Esophagus (tissue), 2 donors: ENCODE data around the gene SOHLH1. TPM values are rescaled to one million over a fixed set of nuclear protein-coding genes. Genes with fewer than 3 reads are reported as not detected.

Source experiments
- H3K27ac ChIP-seq, 2 donors: one replicate each; pipeline ENCODE4 v1.5.1; 2013; ENCODE audit warnings: low read depth in 2 of 2, mild to moderate bottlenecking in 2 of 2, inconsistent platforms in 1 of 2, low read length in 1 of 2, moderate library complexity in 1 of 2
- H3K27me3 ChIP-seq, 2 donors: one replicate each; pipeline ENCODE4 v1.6.1; 2013; ENCODE audit warnings: low read length in 2 of 2, control low read depth in 1 of 2, mild to moderate bottlenecking in 1 of 2; ENCODE audit not compliant: insufficient read depth in 2 of 2, control insufficient read depth in 1 of 2
- H3K36me3 ChIP-seq, 2 donors: one replicate each; pipeline ENCODE4 v1.6.1; 2013; ENCODE audit warnings: low read length in 1 of 2; ENCODE audit not compliant: control insufficient read depth in 2 of 2, insufficient read depth in 2 of 2
- H3K4me1 ChIP-seq, 2 donors: one replicate each; pipeline ENCODE4 v1.6.1; 2013; ENCODE audit warnings: low read length in 1 of 2; ENCODE audit not compliant: control insufficient read depth in 2 of 2, insufficient read depth in 2 of 2
- H3K4me3 ChIP-seq, 2 donors: one replicate each; pipeline ENCODE4 v1.5.1; 2013; ENCODE audit warnings: low read length in 2 of 2, mild to moderate bottlenecking in 2 of 2, low read depth in 1 of 2, moderate library complexity in 1 of 2
- H3K9me3 ChIP-seq, 2 donors: one replicate each; pipeline ENCODE4 v1.6.1; 2013; ENCODE audit warnings: mild to moderate bottlenecking in 2 of 2, low read depth in 1 of 2, low read length in 1 of 2, moderate library complexity in 1 of 2; ENCODE audit not compliant: control insufficient read depth in 2 of 2, insufficient read depth in 1 of 2
- WGBS, 2 donors: extraction: QIAGEN DNeasy Blood & Tissue Kit; methylation state at CpG; one replicate each; pipeline ENCODE4 v1.1.7; 2013; 5-methylcytosine and 5-hydroxymethylcytosine counted together
- polyA plus RNA-seq, 2 donors: library from polyadenylated mRNA; stranded (reverse); fragments of 200-250 nt; gene quantifications; one replicate each; pipeline ENCODE4 v1.2.3, GENCODE V29; 2013
- donor health status: healthy with polysubstance abuse.
- donor health status: Bipolar disorder and iron deficiency.

The SOHLH1 gene, protein sequence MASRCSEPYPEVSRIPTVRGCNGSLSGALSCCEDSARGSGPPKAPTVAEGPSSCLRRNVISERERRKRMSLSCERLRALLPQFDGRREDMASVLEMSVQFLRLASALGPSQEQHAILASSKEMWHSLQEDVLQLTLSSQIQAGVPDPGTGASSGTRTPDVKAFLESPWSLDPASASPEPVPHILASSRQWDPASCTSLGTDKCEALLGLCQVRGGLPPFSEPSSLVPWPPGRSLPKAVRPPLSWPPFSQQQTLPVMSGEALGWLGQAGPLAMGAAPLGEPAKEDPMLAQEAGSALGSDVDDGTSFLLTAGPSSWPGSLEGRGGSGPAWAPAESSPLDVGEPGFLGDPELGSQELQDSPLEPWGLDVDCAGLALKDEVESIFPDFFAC
- not detected for polyA plus RNA-seq

GRCh38 chr9:135699440-135699839 lies at the start of gene SOHLH1:
TSS of gene SOHLH1 (minus strand) at chr9:135699481. CDS start at chr9:135699467, 14 bp downstream.
- Histone ChIP-seq H3K9me3 (no peaks in the 10 kb centered on the region), H3K4me1 (peaks cover 0 to 4% of the 10 kb centered on the region in 2 donors), H3K4me3 (no peak within 1 kb of the TSS), H3K27me3 (no peaks in the 10 kb centered on the region), H3K36me3 (no peaks in the 10 kb centered on the region), H3K27ac (no peak within 1 kb of the TSS)
- 82 to 90% methylated on average over 28 to 30 of the region's 30 CpGs for WGBS, 2 donors

- Histone ChIP-seq H3K9me3 (no peaks in the 10 kb centered on the region), H3K27ac (no peak overlapping the region), H3K4me1 (no peaks in the 10 kb centered on the region), H3K36me3 (no peaks in the 10 kb centered on the region), H3K4me3 (no peak overlapping the region), H3K27me3 (peaks cover 0 to 3% of the 10 kb centered on the region in 2 donors)
- WGBS, 2 donors: 61 to 67% methylated on average over 16 of the region's 16 CpGs
Observed at GRCh38 chr9:135748676-135749075, 49.4 kb upstream of the SOHLH1 start.

DNA sequence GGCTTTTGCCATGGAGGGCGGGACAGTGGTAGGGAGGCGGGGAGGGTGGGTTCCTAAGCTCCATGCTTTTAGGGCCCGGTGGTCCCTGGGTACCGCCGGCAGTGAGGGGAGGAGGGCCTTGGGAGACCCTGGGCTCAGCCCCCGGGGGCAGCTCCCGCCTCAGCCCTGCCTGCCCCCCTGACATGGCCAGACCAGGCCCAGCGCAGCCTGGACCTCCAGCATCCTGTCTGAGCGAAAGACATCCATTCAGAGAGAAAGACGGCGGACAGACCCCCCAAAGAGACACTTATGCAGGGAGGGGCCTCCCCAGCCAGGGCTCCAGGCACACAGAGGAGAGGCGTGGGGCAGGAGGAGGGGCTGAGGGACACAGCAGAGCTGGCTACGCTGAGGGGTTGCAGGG lies 48.0 kb upstream of the SOHLH1 start:
- Histone ChIP-seq H3K27me3 (peaks cover 0 to 3% of the 10 kb centered on the region in 2 donors), H3K27ac (no peak overlapping the region), H3K36me3 (no peaks in the 10 kb centered on the region), H3K4me3 (no peak overlapping the region), H3K9me3 (no peaks in the 10 kb centered on the region), H3K4me1 (no peaks in the 10 kb centered on the region)
- 52 to 73% methylated on average over 8 to 13 of the region's 13 CpGs for WGBS, 2 donors

DNA sequence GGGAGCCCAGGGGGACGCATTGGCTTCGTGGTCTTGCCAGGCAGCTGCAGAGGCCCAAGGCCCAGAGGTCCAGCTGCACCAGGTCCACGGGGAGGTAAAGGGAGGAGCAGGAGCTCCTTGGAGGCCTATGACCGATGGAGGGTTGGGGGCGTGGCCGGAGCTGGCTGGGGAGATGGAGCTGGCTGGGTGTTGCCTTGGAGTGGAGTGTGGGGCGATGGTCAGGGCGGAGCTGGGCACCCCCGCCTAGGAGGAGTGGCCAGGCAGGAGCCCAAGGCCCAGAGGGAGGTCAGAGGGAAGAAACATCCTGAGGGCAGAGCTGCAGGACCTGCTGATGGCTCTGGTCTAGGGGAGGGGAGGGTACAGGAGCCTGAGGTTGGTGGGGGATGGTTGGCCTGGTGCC lies 47.3 kb upstream of the SOHLH1 start:
- H3K27ac ChIP-seq: no peak overlapping the region
- no peaks in the 10 kb centered on the region for H3K36me3 ChIP-seq
- H3K9me3 ChIP-seq: no peaks in the 10 kb centered on the region
- H3K27me3 ChIP-seq: peaks cover 0 to 3% of the 10 kb centered on the region in 2 donors
- WGBS, 2 donors: 45 to 60% methylated on average over 8 to 9 of the region's 9 CpGs
- H3K4me3 ChIP-seq: no peak overlapping the region
- no peaks in the 10 kb centered on the region for H3K4me1 ChIP-seq

DNA sequence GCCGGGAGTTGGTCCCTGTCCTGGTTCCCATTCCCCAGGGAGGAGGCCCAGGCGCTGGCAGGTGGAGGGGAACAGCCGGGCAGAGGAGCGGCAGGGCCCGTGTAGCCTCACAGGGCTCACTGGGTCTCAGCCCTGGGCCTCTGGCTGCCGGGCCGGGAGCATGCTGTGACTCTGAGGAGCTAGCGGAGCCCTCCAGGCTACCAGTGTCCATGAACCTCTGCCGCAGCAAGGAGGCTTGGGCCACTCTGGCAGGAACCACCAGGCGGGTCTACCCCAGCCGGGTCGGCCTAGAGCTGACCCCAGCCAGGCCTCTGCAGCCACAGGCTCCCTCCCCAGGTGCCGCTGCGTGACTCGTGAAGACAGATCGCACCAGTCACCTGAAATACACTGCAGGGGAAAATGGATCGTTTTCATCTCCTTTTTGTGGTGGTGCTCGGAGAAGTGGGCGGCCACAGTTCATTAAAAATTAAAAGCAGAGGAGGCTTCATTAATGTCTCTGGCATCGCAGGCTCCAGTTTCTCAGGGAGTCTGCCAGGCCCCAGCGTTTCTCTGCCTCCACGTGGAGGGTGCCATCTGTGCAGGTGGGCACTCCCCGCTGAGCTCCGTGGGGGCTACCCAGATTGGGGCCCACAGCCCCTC lies 46.5 kb upstream of the SOHLH1 start:
- Histone ChIP-seq H3K9me3 (no peaks in the 10 kb centered on the region), H3K27ac (no peak overlapping the region), H3K4me1 (no peaks in the 10 kb centered on the region), H3K27me3 (peaks cover 0 to 3% of the 10 kb centered on the region in 2 donors), H3K36me3 (no peaks in the 10 kb centered on the region), H3K4me3 (no peak overlapping the region)
- WGBS, 2 donors: 77 to 78% methylated on average over 24 of the region's 24 CpGs

DNA sequence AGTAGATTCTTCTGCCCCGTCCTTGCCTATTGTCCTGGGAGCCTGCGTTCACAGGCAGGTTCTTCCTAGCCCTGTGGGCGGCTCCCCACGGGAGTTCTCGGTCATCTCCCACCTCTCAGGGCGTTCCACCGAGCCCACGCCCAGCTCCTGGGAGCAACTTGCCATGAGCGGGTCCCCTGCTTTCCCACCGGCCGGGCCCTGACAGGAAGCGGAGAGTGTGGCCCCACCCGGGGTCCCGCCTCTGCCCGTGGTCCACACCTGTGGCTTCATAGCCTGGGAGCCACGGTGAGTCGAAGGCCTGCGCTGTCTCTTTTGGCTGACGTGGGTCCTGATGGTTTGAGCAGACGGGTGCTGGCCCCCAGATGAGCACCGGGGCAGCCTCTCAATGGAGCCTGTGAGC lies 45.9 kb upstream of the SOHLH1 start:
- no peaks in the 10 kb centered on the region for H3K27me3 ChIP-seq
- H3K9me3 ChIP-seq: no peaks in the 10 kb centered on the region
- H3K4me3 ChIP-seq: no peak overlapping the region
- 75 to 78% methylated on average over 21 of the region's 21 CpGs for WGBS, 2 donors
- H3K27ac ChIP-seq: no peak overlapping the region
- no peaks in the 10 kb centered on the region for H3K36me3 ChIP-seq
- no peaks in the 10 kb centered on the region for H3K4me1 ChIP-seq

DNA sequence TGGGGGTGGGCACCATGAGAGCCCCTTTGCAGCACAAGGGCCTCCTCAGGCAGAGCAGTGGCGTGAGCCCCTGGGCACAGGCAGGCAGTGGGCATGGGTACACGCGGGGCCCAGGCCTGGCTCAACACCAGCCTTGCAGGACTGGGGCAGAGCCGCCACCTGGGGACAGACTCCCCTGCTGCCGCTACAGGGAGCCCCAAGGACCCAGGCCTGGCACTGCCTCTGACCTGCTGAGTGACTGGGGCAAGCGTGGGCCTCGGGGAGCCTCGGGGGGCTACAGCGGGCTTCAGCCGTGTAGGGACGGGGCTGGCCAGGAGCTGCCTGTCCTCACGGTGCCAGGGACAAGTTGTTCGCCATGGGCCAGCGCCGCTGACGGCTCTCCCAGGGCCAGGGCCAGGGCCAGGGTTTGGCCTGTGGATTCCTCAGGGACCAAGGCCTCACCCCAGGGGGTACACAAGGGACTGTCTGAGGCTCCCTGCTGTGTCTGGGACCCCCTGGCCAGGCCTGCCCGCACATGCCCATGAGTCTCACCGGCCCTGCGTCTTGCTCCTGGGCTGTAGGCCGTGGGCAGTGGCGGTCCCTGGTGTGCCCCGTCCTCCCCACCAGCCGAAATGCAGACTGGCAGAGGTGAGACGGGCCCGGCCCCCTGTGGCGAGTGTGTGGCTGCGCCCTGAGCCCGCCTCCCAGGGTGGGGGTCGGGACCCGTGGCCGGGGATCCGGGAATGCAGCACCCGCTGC lies 45.2 kb upstream of the SOHLH1 start:
- H3K27me3 ChIP-seq: no peaks in the 10 kb centered on the region
- H3K4me3 ChIP-seq: no peak overlapping the region
- no peaks in the 10 kb centered on the region for H3K36me3 ChIP-seq
- no peaks in the 10 kb centered on the region for H3K4me1 ChIP-seq
- WGBS, 2 donors: 75 to 78% methylated on average over 28 to 33 of the region's 33 CpGs
- no peak overlapping the region for H3K27ac ChIP-seq
- H3K9me3 ChIP-seq: no peaks in the 10 kb centered on the region

DNA sequence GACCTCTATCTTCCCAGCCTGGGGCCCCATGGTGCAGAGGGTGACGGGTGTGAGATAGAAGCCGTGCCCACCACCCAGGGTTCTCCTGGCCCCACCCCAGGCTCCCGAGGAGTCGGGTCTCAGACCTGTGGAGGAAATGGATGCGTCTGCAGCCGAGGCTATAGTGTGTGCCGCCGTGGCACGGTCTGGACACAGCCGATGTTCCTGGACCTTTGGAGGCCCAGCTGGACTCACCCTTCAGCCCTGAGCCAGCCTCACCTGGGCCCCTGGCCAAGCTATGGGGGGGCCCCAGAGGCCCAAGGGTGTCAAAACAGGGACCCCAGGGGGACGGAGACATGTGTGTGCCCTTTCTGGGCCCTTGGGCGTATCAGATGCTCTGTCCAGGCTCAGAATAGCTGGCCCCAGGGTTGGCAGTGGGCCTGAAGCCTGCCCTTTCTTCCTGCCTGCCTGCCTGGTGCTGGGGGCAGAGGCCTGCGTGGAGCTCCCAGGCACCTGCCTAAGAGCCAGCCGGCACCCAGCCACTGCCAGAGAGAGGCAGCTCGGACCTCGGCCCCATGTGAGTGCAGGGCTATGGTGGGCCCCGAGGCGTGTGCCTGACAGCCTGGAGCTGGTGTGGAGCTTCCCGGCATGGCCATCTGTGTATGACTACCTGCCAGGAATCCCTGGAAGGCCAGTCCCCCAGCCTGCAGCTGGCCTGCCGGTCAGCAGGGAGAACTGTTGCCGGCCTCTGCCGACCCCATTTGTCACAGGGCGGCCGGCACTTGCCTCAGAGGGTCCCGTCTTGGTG lies 44.5 kb upstream of the SOHLH1 start:
- Histone ChIP-seq H3K4me3 (no peak overlapping the region), H3K27me3 (no peaks in the 10 kb centered on the region)
- 71 to 78% methylated on average over 25 of the region's 25 CpGs for WGBS, 2 donors

DNA sequence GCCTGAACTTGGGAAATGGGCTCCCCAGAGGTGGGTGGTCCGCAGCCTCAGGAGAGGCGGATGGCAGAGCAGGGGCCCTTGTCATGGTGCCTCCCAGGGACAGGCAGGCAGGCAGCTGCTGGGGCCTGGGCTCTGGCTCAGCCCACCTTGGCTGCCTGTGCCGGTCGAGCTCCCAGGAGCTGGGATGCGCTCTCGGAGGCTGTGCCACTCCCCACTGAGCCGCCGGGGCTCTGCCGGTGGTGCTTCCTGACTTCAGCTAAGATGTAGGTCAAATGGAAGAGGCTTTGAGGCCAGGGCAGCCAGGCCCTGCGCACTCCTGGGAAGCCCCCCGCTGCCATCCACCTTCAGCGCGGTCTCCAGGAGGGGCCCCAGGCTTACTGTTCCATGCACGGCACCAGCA lies 43.7 kb upstream of the SOHLH1 start:
- WGBS, 2 donors: 68 to 75% methylated on average over 12 to 14 of the region's 14 CpGs
- H3K9me3 ChIP-seq: no peaks in the 10 kb centered on the region
- H3K27ac ChIP-seq: no peak overlapping the region
- no peaks in the 10 kb centered on the region for H3K36me3 ChIP-seq
- no peaks in the 10 kb centered on the region for H3K4me1 ChIP-seq
- no peak overlapping the region for H3K4me3 ChIP-seq
- no peaks in the 10 kb centered on the region for H3K27me3 ChIP-seq

More for the DNA sequence above, 44.5 kb upstream of the SOHLH1 start:
- Histone ChIP-seq H3K36me3 (no peaks in the 10 kb centered on the region), H3K27ac (no peak overlapping the region), H3K9me3 (no peaks in the 10 kb centered on the region), H3K4me1 (no peaks in the 10 kb centered on the region)
